IPS-NIHi7 (cell line): ENCODE results near the gene WDR45B.

Source experiments
- DNase-seq: peaks from one replicate; pipeline ENCODE4 v3.0.0; 2012; ENCODE audit warnings: mixed read lengths; ENCODE audit errors: extremely low spot score

Gene WDR45B

DNA sequence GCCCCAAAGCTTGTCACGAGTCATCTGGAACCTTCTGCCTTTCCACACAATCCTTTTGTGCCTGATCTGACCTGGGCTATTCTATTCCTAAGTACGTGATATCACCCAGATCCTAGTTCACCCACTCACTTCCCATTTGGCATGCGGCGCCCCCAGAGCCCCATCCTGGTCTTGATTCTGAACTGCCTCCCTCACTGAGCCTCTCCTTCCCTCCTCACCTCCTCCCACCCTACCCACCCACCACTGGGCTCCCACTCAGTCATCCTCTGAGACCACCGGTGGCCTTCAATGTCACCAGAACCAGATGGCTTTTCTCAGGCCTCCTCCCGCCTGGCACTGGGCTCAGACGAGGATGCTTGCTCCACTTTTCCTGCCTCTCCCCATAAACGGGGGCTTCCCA, 18.5 kb downstream of the WDR45B start:
- no peak for DNase-seq

DNA sequence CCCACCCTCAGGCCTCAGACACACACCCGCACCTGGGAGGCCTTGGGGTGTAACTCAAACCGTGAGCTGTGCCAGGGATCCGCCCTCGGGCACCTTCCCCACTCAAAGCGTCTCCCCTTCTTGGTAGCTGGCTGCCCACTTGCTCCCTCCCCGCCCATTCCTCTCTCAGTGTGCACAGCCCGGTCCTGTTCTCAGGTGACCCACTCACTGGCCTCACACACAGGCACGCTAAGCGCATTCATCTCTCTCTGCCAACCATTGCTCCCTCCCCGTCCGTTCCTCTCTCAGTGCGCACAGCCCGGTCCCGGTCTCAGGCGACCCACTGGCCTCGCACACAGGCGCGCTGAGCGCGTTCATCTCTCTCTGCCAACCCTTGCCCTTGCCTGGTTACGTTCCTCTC, 20.8 kb downstream of the WDR45B start:
- DNase-seq: no peak

DNA sequence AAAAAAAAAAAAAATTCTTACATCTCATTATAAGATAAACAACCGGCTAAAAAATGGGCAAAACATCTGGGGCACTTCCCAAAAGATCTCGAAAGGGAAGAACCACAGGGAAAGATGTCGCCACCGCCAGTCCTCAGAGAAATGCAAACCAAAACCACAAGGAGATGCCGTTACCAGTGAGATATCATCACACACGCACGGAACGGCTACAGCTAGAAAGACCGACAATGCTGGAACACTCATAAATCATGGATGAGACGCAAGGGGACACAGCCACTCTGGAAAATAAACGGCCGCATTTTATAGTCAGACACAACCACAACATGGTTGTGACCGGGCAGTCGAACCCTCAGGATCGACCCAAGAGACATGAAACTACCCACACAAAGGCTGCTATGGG, 24.5 kb downstream of the WDR45B start:
- DNase-seq: no peak

DNA sequence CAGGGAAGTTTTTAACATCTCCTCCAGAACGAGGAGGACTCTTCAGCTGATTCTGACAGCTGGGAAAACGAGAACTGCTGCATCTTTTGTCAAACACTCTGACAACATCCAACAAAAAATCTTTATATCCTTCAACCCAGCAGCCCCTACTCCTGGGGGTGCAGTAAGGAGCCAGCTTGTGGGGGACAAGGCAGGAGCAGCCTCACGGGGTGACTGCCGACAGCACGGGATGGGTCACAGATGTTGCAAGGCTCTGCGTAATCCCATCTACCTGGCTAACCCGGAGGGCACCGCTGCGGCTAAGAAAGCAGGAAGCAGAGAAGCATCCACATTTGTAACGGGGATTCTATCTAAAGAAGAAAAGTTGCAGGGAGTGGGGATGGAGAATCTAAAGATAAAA, 28.6 kb downstream of the WDR45B start:
- DNase-seq: no peak

DNA sequence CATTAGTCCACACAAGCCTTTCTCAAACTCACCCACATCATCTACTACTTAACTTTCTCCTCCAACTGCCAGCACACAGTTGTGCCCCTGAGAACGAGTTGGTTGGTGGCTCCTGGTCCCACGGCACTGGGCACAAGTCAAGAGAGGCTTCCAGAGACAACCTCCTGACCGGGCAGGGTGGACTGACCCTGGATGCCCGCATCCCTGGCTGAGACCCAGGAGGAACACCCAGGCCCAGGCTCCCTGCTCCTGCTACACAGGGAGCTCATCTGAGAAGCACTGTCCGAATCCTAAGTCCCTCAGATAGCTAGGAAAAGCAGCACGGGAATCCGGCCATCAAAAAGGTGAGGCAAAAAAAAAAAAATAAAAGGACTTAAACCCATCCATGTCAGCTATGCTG, 29.0 kb downstream of the WDR45B start:
- no peak for DNase-seq

DNA sequence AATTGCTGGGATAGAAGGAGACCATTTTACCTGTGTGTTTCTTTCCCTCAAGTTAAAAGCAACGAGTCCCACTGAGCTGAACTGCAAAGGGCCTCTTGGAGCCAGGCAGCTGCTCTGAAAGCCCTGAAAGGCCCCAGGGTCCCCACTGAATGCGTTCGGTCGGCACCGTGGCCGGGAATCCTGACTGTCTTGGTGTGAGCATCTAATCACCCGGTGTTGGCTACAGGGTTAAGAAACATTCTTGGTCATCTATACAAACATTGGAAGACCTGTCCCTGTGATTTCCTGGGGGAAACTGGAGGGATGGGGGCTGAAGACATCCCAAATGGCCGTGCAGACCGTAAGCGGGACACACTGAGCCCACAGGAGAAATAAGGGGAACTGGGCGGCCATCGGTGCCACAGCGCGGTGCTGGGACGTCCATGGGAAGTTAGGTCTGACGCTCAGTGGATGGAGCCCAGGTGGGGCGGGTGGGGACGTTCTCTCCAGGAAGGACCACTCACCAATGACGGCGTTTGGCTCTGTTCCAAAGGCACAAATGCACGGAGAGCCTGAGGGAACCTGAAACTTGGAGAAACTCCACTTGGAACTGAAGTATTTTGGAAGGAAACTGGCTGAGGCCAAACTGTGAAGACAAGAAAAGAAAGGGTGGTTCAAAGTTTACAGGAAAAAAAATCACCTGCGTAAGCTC, 32.1 kb downstream of the WDR45B start:
- DNase-seq: no peak

DNA sequence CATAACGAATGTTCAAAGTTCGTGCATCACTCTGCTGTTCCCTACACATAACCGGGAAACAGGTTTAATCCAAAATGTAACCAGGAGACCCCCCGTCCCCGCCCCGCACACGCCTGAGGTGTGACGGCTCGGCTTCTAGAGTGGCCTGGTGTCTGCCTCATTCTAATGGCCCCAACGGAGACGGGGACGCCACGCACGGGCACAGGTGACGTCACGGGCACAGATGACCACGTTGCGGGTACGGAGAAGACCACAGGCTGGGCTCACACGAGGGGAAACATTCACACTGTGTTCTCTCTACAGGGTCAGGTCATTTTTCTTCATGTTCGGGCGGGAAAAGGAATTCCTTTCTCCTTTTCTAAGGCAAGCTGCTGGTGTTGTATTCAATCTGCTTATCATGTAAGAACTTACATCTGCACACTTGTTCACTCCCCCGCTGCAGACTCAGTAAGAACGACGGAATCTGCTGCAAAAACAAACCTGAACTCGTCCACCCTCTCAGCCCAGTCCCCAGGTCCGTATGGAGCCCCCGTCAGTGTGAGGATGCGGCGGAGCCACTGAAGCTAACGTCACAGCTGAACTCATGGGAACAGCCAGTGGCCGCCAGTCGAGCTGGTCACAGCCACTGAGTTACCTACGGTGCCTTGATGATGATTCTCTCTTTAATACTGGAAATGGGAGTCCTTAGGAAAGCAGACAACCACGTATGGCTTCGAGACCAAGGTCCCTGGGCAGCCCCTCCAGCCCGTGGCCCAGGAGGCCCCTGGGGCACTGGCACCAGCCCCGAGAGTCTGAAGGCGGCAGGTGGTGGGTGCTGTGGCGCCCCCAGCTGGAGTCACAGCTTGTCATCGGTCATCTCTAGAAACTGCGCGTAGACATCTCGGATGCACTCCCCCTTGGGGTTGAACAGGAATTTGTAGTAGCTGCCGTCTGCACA, 32.9 kb downstream of the WDR45B start:
- DNase-seq: no peak

DNA sequence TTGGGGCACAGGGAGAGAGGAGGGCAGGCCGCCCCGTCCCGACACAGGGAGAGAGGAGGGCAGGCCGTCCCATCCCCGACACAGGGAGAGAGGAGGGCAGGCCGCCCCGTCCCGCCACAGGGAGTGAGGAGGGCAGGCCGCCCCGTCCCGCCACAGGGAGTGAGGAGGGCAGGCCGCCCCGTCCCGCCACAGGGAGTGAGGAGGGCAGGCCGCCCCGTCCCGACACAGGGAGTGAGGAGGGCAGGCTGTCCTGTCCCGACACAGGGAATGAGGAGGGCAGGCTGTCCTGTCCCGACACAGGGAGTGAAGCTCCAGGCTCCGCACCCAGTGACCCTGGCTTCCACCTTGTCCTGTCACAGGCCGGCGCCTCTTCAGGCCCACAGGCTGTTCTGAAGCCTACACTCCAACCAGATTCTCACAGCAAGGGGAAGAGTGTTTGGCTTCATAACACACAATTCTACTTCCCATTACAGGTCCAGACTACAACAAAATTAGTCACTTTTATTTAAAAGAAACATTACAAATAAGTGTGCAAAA, 34.1 kb downstream of the WDR45B start:
- no peak for DNase-seq

DNA sequence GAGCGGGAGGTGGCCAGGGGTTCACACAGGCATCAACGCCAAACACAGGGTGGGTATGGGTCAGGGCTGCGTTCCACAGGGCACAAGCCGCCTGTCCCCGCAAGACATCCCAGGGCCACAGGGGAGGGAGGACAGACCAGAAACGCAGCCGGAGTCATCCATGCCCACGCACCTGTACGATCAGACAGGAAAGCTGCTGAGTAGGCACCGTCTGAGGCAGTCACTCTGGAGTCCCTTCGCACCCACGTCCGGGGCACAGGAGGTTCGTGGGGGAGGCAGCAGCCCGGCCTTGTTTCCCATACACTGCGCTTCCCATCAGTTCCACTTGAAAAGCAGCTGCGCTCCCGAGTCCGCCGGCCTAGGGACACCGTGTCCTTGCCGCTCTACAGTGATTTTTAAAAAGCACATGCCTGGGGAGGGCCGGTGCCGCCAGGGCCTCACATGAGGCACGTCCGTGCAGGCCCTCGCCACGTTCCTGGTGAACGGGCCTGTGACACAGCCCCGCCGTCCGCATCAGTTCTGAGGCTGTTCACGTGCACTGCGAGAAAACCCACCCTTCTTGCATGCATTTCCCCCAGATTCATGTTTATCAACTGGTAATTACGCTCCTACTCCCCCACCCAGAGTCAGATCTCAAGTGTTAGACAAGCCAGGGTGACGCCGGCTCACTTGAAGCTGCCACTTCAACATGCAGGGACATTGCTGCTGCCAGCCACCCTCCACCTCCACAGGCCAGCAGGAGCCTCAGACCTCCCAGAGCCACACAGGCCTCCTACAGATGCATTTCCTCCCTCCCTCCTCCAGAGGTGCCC, 34.8 kb downstream of the WDR45B start:
- no peak for DNase-seq

DNA sequence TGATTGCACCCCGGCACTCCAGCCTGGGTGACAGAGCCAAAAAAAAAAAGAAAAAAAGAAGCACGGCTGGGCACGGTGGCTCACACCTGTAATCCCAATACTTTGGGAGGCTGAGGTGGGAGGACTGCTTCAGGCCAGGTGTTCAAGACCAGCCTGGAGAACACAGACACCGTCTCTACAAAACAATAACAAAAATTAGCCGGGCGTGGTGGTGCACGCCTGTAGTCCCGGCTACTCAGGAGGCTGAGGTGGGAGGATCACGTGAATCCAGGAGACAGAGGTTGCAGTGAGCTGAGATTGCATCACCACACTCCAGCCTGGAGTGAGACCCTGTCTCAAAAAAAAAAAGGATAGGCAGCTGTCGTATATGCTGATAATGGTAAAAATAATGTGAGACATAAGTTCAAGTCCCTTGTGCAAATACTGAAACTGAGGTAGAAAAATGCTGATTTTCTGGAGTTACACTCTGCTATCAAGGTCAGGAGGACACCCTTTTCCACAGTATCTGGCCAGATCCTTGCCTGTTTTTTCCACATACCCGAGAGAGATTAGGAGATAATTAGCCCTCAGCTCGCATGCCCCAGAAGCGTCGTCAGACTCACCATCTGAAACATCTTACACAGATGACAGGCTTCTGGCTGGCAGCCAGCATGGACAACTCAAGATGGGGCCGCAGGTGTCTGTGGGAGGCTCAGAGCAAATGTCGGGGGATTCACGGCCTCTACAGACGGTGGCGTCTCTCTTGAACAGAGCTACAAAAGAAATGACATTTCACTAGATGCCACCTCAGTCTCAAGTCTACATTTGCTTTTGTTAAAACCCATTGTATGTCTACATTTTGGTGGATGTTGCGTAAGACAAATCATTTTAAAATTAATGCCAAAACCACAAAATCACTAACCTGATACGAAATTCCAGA, 36.8 kb downstream of the WDR45B start:
- no peak for DNase-seq

DNA sequence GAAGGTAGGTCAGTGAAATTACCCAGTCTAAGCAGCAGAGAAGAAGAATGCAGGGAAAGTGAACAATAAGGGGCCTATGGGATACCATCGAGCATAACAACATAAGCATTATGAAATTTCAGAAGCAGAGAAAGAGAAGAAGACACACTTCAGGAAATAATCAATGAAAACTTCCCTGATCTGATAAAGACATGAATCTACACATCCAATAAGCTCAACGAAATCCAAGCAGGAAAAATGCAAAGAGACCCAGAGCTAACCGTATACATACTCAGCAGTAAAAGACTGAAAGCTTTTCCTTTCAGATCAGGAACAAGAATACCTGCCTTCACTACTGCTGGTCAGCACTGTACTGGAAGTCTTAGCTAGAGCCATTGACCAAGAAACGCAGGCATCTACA, 38.6 kb downstream of the WDR45B start:
- no peak for DNase-seq

DNA sequence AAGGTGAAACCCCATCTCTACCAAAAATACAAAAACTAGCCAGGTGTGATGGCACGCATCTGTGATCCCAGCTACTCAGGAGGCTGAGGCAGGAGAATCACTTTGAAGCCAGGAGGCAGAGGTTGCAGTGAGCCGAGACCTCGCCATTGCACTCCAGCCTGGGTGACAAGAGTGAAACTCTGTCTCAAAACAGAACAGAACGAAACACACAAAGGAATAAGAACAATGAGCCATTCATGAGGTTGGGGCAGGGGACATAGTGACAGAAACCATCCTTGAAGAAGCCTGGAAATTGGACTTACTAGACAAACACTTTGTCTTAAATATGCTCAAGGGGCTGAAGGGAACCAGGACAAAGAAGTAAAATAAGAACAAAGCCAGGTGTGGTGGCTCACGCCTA, 39.4 kb downstream of the WDR45B start:
- DNase-seq: no peak

DNA sequence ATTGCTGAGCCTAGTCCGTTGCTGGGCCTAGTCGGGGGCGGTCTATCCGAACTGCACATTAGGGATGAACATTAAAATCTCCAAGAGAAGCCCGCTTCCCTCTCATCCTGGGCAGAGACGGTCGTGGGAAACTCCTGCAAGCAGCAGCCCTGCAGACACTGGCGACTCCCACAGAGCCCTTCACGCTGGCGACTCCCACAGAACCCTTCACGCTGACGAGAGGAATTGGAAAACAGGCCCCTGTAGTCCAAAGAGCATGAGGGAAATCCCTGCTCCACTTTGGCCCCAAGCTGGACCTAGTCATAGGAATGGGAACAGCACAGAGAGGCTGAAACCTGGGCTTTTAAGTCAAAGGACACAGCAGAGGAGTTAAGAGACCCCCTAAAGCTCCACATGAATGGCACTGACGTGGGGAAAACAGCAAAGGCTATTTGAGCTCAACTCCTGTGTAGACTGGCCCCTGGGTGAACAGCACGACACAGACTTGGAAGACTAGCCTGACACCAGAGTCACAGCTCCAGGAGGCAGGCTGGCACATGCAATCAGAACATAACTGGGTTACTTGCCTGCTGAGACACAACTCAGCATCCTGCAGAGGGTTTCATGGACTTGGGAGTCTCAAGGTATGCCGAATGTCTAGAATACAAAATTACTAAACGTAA, 42.2 kb downstream of the WDR45B start:
- no peak for DNase-seq

DNA sequence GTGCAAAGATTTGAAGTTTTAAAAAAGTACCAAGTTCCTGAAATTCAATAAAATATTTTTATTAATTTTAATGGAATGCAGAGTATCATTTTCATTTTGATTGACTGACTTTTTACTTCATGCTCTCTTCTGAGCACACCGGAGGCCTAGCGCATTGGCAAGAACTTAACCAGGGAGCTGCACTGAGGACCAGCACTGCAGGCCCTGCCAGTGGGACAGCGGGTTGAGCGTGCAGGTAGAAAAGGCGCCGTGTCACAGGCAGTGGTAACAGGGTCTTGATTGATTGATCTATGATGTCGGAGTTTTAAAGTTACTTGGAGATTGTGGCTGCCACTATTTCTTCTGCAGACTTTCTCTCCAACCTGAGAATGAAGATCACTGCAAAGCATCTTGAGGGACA, 43.7 kb downstream of the WDR45B start:
- no peak for DNase-seq

DNA sequence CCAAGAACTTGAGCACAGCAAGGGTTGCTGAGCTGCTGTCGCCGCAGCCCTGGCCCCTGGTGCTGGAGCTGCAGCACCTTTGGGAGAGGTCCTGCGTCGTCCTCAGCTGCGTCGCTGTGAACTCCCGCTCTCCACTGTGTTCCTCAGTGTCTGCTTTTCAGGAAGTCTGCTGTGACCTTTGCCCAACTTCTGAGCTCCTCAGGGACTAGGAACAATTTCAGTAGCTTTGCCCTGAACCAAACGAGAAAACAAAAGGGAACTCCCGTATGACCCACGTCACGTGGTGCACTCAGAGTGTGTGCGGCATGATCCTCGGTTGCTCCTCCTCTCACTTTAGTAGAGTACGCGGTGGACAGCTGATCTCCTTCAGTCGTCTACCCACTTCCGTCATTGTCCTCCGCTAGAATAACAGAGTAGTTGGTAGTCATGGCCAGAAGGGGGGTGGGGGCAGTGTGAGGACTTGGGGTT, 44.2 kb downstream of the WDR45B start:
- DNase-seq: no peak

DNA sequence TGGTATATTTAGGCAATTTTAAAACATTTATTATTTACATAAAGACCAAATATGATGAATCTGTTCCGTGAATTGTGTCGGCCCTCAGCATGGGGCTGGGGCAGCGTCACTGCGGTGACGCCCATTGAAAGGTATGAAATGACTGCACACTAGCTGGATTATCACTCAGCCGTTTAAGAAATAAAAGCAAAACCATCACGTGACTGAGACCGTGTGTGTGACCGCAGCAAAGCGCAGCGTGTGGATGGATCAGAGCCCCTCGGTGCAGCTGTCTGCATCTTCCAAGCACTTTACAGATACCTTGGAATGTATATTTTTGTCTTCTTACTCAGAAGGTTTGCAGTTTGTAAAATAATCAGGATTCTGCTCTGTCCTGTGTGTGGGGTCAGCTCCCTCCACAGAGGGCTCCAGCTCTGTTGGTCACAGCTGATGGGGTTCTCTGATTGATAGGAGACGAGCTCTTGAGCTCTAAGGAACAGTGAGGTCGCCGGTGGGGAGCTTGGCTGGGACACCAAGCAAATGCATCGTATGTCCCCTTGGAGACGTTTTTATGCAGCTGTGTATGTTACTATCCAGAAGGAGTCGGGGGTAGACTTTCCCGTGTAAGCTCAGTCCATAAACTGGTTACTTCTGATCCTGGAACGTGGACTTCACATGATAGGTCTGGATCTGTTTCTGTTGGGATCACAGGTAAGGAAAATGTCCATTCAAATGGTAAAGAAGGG, 45.1 kb downstream of the WDR45B start:
- no peak for DNase-seq

DNA sequence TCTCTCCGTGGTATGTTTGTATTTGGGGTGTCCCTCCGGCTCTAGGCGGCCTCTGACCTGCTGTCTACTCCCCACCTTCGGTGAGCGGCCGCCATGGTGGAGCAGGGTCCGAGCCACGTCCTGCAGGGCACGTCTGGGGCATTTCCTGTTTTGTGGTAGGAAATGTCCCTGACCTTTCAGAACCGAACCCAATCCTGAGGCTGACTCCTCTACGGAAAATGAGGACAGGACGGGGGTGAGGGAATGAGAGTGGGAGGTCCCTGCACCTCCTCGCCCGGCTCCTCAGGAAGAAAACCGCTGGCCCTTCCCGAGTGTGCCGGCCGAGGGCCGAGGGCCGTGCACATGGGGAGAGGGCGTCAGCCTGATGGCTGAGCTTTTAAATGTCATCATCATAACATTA, 45.8 kb downstream of the WDR45B start:
- DNase-seq: no peak

DNA sequence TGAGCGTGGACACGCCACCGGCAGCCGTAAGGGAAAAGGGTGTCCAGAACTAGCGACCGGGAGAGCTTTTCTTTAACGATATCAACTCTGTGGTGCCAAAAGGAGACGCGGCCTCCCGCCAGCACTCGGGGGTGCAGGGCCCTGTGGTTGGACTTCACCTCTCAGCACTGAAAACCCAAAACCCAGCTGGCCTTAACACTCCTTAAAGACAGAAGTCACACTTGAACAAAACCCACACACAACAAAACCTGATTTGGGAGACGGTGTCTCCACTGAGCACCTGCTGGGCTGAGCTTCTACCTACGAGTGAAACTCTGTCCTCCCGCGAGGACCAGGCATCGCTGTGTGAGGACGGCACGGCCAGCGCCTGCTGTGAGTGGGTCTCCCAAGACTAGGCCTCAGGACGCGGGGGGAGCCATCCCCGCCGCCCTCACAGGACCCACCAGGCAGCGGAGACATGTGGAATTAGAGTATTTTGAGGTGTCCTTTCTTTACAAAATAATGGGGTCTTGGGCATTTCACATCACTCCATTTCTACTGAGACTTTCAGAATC, 46.7 kb downstream of the WDR45B start:
- no peak for DNase-seq

DNA sequence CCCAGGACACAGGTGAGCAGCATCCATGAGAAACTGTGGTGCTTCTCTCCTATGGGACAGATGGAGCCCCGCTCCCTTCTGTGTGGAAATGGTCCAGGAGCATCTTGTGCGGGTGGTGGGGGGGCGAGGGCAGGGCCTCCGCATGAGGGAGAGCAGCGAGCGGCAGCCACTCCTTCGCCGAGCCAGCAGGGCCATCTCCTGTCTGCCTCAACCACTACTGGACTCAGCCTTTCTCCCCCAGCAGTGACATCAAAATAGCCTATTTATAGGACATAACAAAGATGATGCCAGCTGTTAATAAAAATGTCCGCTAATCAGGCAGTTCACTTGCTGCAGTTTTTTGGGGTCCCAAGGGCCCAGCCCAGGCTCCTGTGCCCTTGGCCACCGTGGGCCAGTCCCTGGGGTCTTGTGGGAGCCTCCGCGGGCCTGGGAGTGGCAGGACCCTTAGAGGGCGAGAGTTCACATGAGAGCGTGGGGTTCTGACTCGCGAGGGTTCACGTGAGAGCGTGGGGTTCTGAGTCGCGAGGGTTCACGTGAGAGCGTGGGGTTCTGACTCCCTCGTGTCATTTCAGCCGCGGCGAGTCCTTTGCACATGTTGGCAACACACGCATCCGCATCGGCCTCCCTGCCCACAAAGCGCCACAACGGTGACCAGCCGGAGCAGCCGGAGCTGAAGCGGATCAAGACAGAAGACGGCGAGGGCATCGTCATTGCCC, 47.4 kb downstream of the WDR45B start:
- DNase-seq: no peak
